Measurements from ENCODE around the gene AURKB.
A peak's percentile ranks its signal among the peaks of the same experiment; 100 is the strongest.
"Not testable (repeated sequence)": the region's sequence is repeated elsewhere in the genome, so short reads cannot be mapped to it uniquely, and the experiment has no call there.

The AURKB gene

DNA sequence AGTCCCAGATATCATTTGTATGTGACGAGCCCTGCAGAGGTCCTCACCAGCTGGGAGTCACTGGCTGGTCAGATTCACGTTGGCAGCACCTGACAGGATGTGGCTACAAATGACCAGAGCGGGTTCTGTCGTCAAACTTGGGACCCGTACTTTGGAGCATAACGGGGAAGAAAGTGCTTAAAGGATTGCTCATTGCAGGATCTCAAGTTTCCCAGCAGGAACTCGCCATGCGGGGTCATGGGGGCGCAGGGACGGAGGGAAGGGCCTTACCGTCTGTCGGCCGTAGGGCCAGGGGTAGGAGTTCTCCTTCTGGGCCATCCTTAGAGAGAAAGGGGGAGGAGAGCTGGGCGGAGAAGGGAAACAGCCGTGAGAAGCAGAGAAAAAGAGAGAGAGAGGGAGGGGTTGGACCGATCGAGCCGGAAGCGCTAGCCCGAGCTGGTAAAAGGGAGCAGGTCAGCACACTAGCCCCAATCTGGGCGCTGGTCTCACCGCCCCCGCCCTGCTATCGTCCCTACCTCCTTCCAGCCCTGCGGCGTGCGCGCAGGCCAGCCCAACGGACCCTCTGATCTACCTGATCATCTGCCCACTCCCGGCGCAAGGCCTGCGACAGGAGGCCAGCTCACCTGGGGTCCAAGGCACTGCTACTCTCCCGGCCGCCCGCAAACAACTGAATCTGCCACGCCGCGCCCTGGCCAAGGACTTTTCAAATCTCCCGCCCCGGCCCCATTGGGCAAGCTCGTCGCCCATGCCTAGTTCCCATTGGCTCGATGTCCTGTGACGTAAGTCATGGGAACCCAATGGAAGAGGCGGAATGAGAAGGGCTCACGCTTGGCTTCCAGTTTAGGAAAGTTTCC lies at the start of gene AURKB:
Gene AURKB, minus strand, starts transcription at position 669 of the 854 bp plus-strand sequence. Its CDS starts 351 bp downstream, at position 318.
- peak; percentile 8 for DNase-seq

- DNase-seq, result no peak
These were observed 47.4 kb upstream of the AURKB start for GRCh38 chr17:8257801-8258200.

DNA sequence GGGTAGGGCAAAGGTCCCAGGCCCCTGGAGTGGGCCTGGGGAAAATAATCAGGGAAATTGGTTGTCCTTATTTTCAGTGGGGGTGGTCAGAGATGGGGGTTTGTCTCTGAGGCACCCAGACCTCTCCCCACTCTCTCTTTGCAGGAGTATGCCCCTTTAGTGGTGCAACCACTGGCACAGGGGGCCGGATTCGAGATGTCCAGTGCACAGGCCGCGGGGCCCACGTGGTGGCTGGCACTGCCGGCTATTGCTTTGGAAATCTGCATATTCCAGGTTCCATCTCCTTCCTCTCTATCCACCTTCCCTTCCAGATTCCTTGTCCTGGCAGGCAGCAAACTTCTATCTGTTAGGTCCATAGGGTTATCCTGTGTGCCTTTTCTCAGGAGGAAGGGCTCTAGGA lies 46.3 kb upstream of the AURKB start:
- DNase-seq, result no peak

DNA sequence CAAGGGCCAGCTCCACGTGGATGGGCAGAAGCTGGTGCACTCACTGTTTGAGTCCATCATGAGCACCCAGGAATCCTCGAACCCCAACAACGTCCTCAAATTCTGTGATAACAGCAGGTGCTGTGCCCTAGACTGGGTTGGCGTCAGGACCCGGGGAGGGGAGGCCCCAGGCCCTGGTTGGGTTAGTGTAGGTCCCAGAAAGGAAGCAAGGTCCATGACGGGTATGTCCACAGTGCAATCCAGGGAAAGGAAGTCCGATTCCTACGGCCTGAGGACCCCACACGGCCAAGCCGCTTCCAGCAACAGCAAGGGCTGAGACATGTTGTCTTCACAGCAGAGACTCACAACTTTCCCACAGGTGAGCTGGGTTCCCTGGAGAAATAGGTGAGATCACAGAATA lies 45.9 kb upstream of the AURKB start:
- DNase-seq, result no peak

DNA sequence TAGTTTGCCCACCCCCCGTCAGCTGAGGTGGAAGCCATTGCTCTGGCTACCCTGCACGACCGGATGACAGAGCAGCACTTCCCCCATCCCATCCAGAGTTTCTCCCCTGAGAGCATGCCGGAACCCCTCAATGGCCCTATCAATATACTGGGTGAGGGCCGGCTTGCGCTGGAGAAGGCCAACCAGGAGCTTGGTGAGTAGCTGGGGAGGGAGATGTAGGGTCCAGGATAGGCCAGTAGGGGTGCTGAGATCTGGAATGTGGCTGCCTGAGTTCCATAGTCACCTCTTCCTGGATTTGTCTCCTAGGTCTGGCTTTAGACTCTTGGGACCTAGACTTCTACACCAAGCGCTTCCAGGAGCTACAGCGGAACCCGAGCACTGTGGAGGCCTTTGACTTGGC lies 45.1 kb upstream of the AURKB start:
- no peak for DNase-seq

GRCh38 chr17:8254881-8255280 lies 44.5 kb upstream of the AURKB start:
- no peak for DNase-seq

DNA sequence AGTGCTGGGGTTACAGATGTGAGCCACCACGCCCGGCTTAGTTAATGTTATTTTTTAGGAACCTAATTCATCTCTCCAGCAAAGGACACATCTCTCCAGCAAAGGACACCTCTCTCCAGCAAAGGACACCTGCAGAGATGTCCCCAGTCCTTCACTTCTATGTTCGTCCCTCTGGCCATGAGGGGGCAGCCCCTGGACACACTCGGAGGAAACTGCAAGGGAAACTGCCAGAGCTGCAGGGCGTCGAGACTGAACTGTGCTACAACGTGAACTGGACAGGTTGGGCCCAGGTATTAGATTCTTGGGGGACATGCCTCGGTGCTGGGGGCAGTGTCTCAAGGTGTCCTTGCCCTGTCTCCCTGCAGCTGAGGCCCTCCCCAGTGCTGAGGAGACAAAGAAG lies 43.4 kb upstream of the AURKB start:
- no peak for DNase-seq

- DNase-seq, result not testable (repeated sequence)
These were observed 41.0 kb upstream of the AURKB start for GRCh38 chr17:8251411-8251810.

DNA sequence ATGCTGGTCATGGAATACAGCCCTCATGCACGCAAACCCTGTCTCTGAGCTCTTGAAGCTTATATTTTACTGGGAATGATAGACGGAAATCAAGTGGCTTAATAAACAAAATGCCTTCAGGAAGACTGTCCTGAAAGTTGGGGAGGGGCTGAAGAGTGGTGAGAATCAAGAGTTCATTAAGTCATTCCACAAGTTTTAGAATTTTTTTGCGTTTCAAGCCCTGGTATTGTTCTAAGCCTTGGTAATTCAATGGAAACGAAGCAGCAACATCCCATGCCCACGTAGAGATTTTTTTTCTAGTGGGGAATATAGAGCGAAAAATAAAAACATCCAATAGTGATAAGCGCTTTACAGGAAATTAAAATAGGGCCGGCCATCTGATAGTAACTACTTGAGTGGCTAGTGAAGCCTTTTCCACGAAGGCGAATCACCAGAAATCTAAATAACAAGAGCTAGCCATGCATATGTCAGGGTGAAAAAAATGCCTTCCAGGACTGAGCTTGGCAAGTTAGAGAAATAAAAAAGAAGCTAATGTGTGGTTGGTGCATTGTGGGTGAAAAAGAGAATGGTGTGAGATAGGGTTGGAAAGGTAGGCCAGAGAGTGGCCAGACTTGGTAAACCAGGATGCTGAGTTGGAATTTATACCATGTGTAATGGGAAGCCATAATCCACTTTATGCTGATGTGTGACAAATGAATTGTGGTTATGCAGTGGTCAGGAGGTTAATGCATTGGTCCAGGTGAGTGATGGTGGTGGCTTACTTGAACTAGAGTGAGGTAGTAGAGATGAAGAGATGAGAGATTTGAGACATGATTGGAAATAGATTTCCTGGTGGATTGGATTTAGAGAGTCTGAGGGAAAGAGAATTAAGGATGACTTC lies 39.5 kb upstream of the AURKB start:
- DNase-seq, result no peak

DNA sequence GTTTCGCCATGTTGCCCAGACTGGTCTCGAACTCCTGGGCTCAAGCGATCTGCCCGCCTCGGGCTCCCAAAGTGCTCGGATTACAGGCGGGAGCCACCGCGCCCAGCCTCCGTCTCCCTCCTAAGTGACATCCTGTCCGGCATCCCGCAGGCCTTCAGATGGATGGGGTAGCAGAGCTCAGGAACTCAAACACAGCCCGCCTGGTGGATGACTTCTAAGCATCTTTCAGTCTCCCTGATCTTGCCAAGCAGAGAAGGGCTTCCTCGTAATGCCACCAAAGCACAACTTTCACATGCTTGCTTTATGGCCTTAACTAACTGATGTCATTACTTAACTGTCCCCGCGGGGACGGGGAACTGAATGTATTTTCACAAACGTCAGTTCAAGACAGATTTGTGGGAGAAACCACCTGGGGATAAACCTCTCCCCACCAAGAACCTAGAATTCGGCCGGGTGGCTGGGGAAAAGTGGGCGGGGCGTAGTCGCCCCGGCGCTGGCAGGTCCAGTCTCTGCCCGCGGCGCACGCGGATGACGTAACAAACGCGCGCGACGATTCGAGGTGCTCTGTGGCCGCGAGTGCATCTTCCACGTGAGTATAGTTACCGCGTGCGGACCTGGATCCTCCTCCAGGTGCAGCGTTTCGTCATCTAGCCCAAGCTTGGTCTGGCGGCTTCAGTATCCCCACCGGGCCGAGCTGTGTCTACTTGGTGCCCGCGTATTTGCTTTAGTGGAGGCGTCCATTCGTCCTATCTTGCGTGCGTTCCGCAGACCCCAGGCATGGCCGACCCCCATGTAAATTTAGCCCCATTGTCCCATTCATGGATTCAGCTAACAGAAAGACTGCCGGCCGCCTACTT lies 38.6 kb upstream of the AURKB start, which contains the start of gene PFAS:
Gene PFAS, plus strand, starts transcription at position 539 of the 857 bp plus-strand sequence. CDS start 4,649 bp downstream, outside the sequence.
- no peak for DNase-seq

DNA sequence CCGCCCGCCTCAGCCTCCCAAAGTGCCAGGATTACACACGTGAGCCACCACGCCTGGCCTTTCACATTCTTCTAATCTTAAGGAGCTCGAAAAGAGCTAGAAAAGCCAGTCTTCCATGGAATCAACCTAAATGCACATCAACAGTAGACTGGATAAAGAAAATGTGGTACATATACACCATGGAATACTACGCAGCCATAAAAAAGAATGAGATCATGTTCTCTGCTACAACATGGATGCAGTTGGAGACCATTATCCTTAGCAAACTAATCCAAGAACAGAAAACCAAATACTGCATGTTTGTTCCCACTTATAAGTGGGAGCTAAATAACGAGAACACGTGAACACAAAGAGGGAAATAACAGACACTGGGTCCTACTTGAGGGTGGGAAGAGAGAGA lies 34.4 kb upstream of the AURKB start:
- no peak for DNase-seq

DNA sequence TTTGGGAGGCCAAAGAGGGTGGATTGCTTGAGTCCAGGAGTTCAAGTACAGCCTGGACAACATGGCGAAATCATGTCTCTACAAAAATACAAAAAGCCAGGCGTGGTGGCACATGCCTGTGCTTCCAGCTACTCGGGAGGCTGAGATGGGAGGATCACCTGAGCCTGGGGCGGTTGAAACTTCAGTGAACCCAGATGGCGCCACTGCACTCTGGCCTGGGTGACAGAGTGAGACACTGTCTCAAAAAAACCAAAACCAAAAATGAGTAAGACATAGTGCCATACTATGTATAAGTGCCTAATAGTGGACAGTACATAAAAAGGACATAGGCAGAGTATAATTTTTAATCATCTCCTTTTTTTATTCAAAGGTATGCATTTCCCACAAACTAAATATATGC lies 33.5 kb upstream of the AURKB start:
- DNase-seq, result no peak

GRCh38 chr17:8237886-8238285 lies 27.5 kb upstream of the AURKB start:
- DNase-seq, result no peak

DNA sequence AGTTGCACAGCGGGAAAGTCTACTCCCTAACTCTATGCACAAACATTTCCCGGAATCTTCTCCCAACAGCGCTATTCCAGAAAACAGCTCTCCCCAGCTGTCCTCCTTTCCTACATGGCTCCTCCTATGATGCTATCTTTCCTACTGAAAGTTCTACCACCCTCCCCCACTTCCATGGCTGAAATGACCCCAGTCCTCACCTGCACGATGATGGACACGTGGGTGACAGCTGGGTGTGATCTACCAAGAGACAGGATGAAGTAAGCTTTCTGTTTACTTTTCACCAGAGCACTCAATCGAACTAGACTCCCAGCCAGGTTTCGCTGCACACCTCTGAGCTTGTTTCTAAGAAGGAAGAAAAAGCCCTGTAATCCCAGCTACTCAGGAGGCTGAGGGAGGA lies 26.8 kb upstream of the AURKB start:
- no peak for DNase-seq

- DNase-seq, result no peak
These were observed 25.3 kb upstream of the AURKB start for GRCh38 chr17:8235676-8236075.

GRCh38 chr17:8234361-8235270 lies 24.2 kb upstream of the AURKB start:
- DNase-seq, result no peak

GRCh38 chr17:8231701-8232100 lies 21.3 kb upstream of the AURKB start:
- no peak for DNase-seq

- no peak for DNase-seq
These were observed 16.8 kb upstream of the AURKB start for GRCh38 chr17:8227238-8227581.

DNA sequence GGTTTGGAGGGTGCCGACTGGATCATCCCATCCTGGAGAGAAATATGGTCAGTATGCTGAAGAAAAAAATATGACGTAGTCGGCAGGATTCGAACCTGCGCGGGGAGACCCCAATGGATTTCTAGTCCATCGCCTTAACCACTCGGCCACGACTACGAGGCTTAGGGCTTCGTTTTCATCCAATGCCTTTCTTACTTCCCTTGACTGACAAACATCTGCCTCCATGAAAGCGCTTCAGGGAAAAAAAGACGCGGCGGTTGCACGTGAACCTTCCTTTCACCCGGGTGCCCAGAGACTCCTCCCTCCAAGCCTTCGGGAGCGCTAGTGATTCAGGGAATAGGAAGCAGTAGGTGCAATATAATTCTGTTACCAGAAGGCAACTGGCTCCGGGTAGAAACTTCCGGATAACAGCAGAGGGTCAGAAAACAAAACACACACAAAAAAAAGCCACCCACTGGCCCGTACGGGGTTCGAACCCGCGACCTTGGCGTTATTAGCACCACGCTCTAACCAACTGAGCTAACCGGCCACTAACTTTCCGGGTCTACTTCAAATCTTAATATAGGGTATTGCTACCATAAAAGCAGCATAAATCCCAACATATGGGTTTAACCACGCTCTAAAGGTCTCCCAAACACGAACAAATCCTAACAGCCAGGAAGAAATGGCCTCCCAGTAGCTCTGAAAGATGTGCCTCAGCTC lies 16.3 kb upstream of the AURKB start:
- no peak for DNase-seq

GRCh38 chr17:8225813-8226535 lies 15.6 kb upstream of the AURKB start:
- DNase-seq, result no peak

Measured in NCI-H524 treated with DMSO at 0.1 percent for 48 hours (cell line).